Lower lobe of right lung (tissue), 2 donors: ENCODE results near the gene PSAP. TPM values are rescaled to one million over a fixed set of nuclear protein-coding genes. Genes with fewer than 3 reads are reported as not detected.

Experiments
- ATAC-seq, 2 donors: fragments of 200-7000 bp; cut with Tn5 transposase; one replicate each; pipeline ENCODE4 v1.9.1; 2020 to 2022; ENCODE audit warnings: mild to moderate bottlenecking in 2 of 2, moderate library complexity in 2 of 2
- DNase-seq: peaks from one replicate; pipeline ENCODE4 v3.0.0-alpha.2; 2020
- H3K27ac ChIP-seq: fragments of 200-600 bp; one replicate; pipeline ENCODE4 v1.8.0; 2022
- H3K27me3 ChIP-seq: fragments of 200-600 bp; one replicate; pipeline ENCODE4 v1.8.0; 2022; ENCODE audit warnings: low read depth
- H3K36me3 ChIP-seq: fragments of 200-600 bp; one replicate; pipeline ENCODE4 v1.8.0; 2022; ENCODE audit warnings: mild to moderate bottlenecking
- H3K4me1 ChIP-seq: fragments of 200-600 bp; one replicate; pipeline ENCODE4 v1.8.0; 2022
- H3K4me3 ChIP-seq: fragments of 200-600 bp; one replicate; pipeline ENCODE4 v1.8.0; 2022; ENCODE audit warnings: mild to moderate bottlenecking
- H3K9me3 ChIP-seq: fragments of 200-600 bp; one replicate; pipeline ENCODE4 v1.8.0; 2022
- CTCF ChIP-seq: fragments of 200-600 bp; IDR thresholded peaks from one replicate; pipeline ENCODE4 v1.8.0; 2022; ENCODE audit warnings: antibody characterized with exemption, mild to moderate bottlenecking
- intact Hi-C: fragments of 100-400 bp; cut with DNase I; formaldehyde crosslinking; loops from one replicate; pipeline ENCODE4 v1.11.0; 2022
- total RNA-seq: library from RNA; stranded (reverse); fragmentation: NEBNext Ultra II Directional; extraction: Animal tissue kit (Norgen Biotek cat#: 25700); gene quantifications from one replicate; pipeline ENCODE4 v1.2.1, GENCODE V29; 2021
- donor health status: DM: no; HTN: yes; CAD: no; lungs with severe emphysema.

PSAP gene
- total RNA-seq, 1 donor from 2014 or later: 2,019 TPM

- H3K27ac ChIP-seq: no peak overlapping the region
- peaks cover 7% of the 10 kb centered on the region for H3K4me1 ChIP-seq
- TF ChIP-seq CTCF: no peak
- no peaks in the 10 kb centered on the region for H3K9me3 ChIP-seq
- intact Hi-C loops: no loop called here
- no peaks in the 10 kb centered on the region for H3K27me3 ChIP-seq
- ATAC-seq (no peak), DNase-seq (no peak)
- no peak overlapping the region for H3K4me3 ChIP-seq
- peaks cover 5% of the 10 kb centered on the region for H3K36me3 ChIP-seq
Observed at GRCh38 chr10:71809628-71810027, 41.4 kb downstream of the PSAP start.

DNA sequence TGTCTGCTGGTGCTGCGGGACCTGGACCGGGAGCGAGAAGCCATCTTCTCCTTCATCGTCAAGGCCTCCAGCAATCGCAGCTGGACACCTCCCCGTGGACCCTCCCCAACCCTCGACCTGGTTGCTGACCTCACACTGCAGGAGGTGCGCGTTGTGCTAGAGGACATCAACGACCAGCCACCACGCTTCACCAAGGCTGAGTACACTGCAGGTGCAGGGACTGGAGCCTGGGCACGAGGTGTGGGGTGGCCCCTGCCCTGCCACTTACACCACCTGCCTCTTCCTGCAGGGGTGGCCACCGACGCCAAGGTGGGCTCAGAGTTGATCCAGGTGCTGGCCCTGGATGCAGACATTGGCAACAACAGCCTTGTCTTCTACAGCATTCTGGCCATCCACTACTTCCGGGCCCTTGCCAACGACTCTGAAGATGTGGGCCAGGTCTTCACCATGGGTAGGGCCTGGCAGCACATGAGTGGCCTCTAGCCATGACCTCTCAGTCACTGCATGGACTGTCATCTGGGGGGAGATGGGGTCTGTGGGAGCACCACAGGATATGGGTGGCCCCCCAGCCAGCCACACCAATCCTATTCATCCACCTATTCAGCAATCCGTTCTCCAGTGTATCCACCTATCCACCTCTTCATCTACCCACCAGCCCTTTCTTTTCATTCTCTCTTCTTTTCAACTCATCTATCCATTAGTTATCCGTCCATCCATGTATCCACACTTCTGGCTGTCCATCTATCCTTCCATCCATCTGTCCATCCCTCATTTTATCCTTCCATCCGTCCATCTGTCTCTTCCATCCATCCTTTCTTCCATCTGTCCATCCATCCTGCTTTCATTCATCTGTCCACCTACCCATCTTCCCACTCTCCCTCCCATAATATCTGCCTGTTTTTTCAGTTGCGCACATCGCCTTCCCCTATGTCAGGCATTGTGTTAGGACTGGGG is 43.2 kb downstream of the PSAP start:
- H3K9me3 ChIP-seq: no peaks in the 10 kb centered on the region

GRCh38 chr10:71806704-71807556 is 44.1 kb downstream of the PSAP start:
- no peak for DNase-seq
- Histone ChIP-seq H3K27ac (no peak overlapping the region), H3K36me3 (no peaks in the 10 kb centered on the region), H3K4me1 (peaks cover 7% of the 10 kb centered on the region), H3K9me3 (no peaks in the 10 kb centered on the region), H3K4me3 (no peak overlapping the region), H3K27me3 (no peaks in the 10 kb centered on the region)
- no peak for ATAC-seq
- TF ChIP-seq CTCF: no peak
- intact Hi-C loops: no loop called here

More for the DNA sequence above, 43.2 kb downstream of the PSAP start:
- no peak for TF ChIP-seq CTCF
- Histone ChIP-seq H3K27me3 (no peaks in the 10 kb centered on the region), H3K36me3 (no peaks in the 10 kb centered on the region), H3K27ac (no peak overlapping the region), H3K4me1 (peaks cover 7% of the 10 kb centered on the region), H3K4me3 (no peak overlapping the region)
- DNase-seq (no peak), ATAC-seq (no peak)
- intact Hi-C loops: no loop called here

GRCh38 chr10:71805776-71806703 is 45.0 kb downstream of the PSAP start:
- ATAC-seq (peak; percentile 73 to 79), DNase-seq (peak; percentile 70)
- no peak for TF ChIP-seq CTCF
- Histone ChIP-seq H3K9me3 (no peaks in the 10 kb centered on the region), H3K36me3 (no peaks in the 10 kb centered on the region), H3K27ac (no peak overlapping the region), H3K4me1 (peaks cover 7% of the 10 kb centered on the region), H3K27me3 (no peaks in the 10 kb centered on the region), H3K4me3 (no peak overlapping the region)
- intact Hi-C loops: no loop called here

DNA sequence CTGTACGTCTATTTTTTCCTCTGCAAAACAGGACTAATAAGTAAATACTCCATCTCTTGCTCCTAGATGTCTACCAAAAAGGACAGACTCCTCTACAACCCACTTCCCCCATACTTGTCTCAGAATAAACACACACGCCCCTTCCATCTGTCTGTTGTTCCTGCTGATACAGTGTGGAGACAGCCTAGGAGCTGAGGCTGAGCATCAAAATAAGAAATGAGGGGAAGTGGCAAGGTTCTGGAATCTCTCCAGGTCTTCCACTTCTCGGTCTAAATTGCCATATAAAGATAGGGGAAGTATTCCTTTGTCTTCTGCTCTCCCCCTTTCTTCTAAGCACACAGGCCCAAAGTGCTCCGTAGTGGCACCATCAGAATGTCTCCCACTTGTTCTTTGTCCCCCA is 47.0 kb downstream of the PSAP start:
- Histone ChIP-seq H3K4me3 (no peak overlapping the region), H3K4me1 (peaks cover 7% of the 10 kb centered on the region), H3K27me3 (no peaks in the 10 kb centered on the region), H3K36me3 (no peaks in the 10 kb centered on the region), H3K9me3 (no peaks in the 10 kb centered on the region), H3K27ac (no peak overlapping the region)
- TF ChIP-seq CTCF: no peak
- intact Hi-C loops: no loop called here
- DNase-seq: no peak
- peak in 1 of 2 donors; percentile 19 for ATAC-seq
